H1 (cell line): ENCODE results near the gene ZNF785. TPM values are rescaled to one million over a fixed set of nuclear protein-coding genes. Genes with fewer than 3 reads are reported as not detected.

ENCODE experiments used
- CTCF ChIA-PET: fragments of 300-600 bp; sonication (Branson Sonifier 250); formaldehyde crosslinking; loops from one replicate; lab custom pipeline; 2021; ENCODE audit not compliant: partially characterized antibody; lab: Charles Lee
- POLR2A ChIA-PET: fragments of 300-600 bp; sonication (Branson Sonifier 250); formaldehyde crosslinking; loops from one replicate; lab custom pipeline; 2021; ENCODE audit warnings: inconsistent platforms; ENCODE audit not compliant: partially characterized antibody; lab: Charles Lee
- DNase-seq, 2 experiments: peaks; one replicate each; pipeline versions ENCODE4 v3.0.0 to v3.0.0-alpha.2; 2010 to 2022; ENCODE audit warnings: low spot score in 2 of 2, low read depth in 1 of 2, mixed read lengths in 1 of 2
- FAIRE-seq: peaks from 2 replicates; lab custom pipeline; 2011; peaks lifted over from hg19 to GRCh38; lab: Jason Lieb, UNC
- H2AFZ ChIP-seq: 2 replicates; pipeline ENCODE4 v1.8.1; 2012; ENCODE audit warnings: low read length, inconsistent platforms
- H2AK5ac ChIP-seq: 2 replicates; pipeline ENCODE4 v1.6.1; 2013; ENCODE audit warnings: low read depth, low read length
- H2BK120ac ChIP-seq: replicated peaks from 2 replicates; pipeline ENCODE3; 2013; ENCODE audit warnings: low read depth, low read length, inconsistent platforms
- H2BK12ac ChIP-seq: 2 replicates; pipeline ENCODE4 v1.6.1; 2013; ENCODE audit warnings: low read depth, low read length
- H2BK15ac ChIP-seq: 2 replicates; pipeline ENCODE4 v1.6.1; 2013; ENCODE audit warnings: low read length
- H2BK20ac ChIP-seq: 2 replicates; pipeline ENCODE4 v1.6.1; 2013; ENCODE audit warnings: low read length
- H2BK5ac ChIP-seq: 2 replicates; pipeline ENCODE4 v1.6.1; 2013; ENCODE audit warnings: low read depth, low read length
- H3K14ac ChIP-seq: 2 replicates; pipeline ENCODE4 v1.6.1; 2013; ENCODE audit warnings: inconsistent platforms; ENCODE audit not compliant: insufficient read length
- H3K18ac ChIP-seq: 2 replicates; pipeline ENCODE4 v1.6.1; 2013; ENCODE audit warnings: low read length; ENCODE audit errors: extremely low read depth
- H3K23ac ChIP-seq: 2 replicates; pipeline ENCODE4 v1.6.1; 2013; ENCODE audit warnings: inconsistent platforms; ENCODE audit not compliant: insufficient read length
- H3K23me2 ChIP-seq: 2 replicates; pipeline ENCODE4 v1.6.1; 2013; ENCODE audit warnings: low read depth, low read length
- H3K27ac ChIP-seq: 2 replicates; pipeline ENCODE4 v1.6.1; 2011; ENCODE audit warnings: low read depth, low read length, inconsistent platforms
- H3K27me3 ChIP-seq, 4 experiments: replicated peaks in 1 of 4; 1 replicate in 1 of 4; 2 replicates in 3 of 4; pipeline versions ENCODE4 v1.6.1 to v1.8.1; 2011 to 2013; ENCODE audit warnings: low read length in 3 of 4, mild to moderate bottlenecking in 3 of 4, inconsistent platforms in 2 of 4, mixed read lengths in 2 of 4, moderate library complexity in 1 of 4; ENCODE audit not compliant: control insufficient read depth in 3 of 4, insufficient read depth in 3 of 4; ENCODE audit errors: extremely low read depth in 1 of 4
- H3K36me3 ChIP-seq, 4 experiments: 2 replicates each; pipeline versions ENCODE4 v1.6.1 to v1.8.1; 2011 to 2013; ENCODE audit warnings: mild to moderate bottlenecking in 4 of 4, low read length in 3 of 4, moderate library complexity in 2 of 4, control low read depth in 1 of 4, inconsistent platforms in 1 of 4; ENCODE audit not compliant: insufficient read depth in 4 of 4, control insufficient read depth in 2 of 4
- H3K4ac ChIP-seq: replicated peaks from 2 replicates; pipeline ENCODE3; 2013; ENCODE audit warnings: low read length, low read depth, mixed read lengths, inconsistent platforms; ENCODE audit not compliant: insufficient read length
- H3K4me1 ChIP-seq, 4 experiments: replicated peaks in 1 of 4; 1 replicate in 1 of 4; 2 replicates in 3 of 4; pipeline versions ENCODE4 v1.6.1 to v1.8.1; 2011 to 2013; ENCODE audit warnings: low read length in 3 of 4, inconsistent platforms in 2 of 4, mixed read lengths in 1 of 4; ENCODE audit not compliant: insufficient read depth in 4 of 4, control insufficient read depth in 3 of 4
- H3K4me2 ChIP-seq, 2 experiments: 2 replicates each; pipeline versions ENCODE4 v1.6.1 to v1.8.1; 2011 to 2013; ENCODE audit warnings: low read depth in 2 of 2, low read length in 2 of 2, control low read depth in 1 of 2, inconsistent platforms in 1 of 2, mild to moderate bottlenecking in 1 of 2; ENCODE audit not compliant: insufficient read depth in 1 of 2
- H3K4me3 ChIP-seq, 4 experiments: fragments of 200-600, 300-600 bp in 1 of 4; sonication (generic), shearing (Covaris generic), sonication (Bioruptor Twin) in 1 of 4; 2 replicates each; pipeline versions ENCODE4 v1.5.1 to v1.8.1; 2011 to 2016; ENCODE audit warnings: low read length in 4 of 4, low read depth in 3 of 4, control low read depth in 2 of 4, inconsistent platforms in 2 of 4, mild to moderate bottlenecking in 2 of 4, mixed read lengths in 1 of 4, moderate library complexity in 1 of 4; ENCODE audit not compliant: insufficient read depth in 2 of 4; ENCODE audit errors: extremely low read depth in 1 of 4
- H3K56ac ChIP-seq: replicated peaks from 2 replicates; pipeline ENCODE3; 2013; ENCODE audit warnings: low read depth, mild to moderate bottlenecking, mixed read lengths, low read length, inconsistent platforms; ENCODE audit not compliant: insufficient read length
- H3K79me1 ChIP-seq: 2 replicates; pipeline ENCODE4 v1.6.1; 2013; ENCODE audit warnings: low read depth, low read length, control low read depth
- H3K79me2 ChIP-seq, 2 experiments: 2 replicates each; pipeline versions ENCODE4 v1.6.1 to v1.8.1; 2012 to 2013; ENCODE audit warnings: low read length in 2 of 2, mild to moderate bottlenecking in 2 of 2, inconsistent platforms in 1 of 2; ENCODE audit not compliant: insufficient read depth in 2 of 2, control insufficient read depth in 1 of 2
- H3K9ac ChIP-seq, 4 experiments: replicated peaks in 1 of 4; 1 replicate in 1 of 4; 2 replicates in 3 of 4; pipeline versions ENCODE4 v1.6.1 to v1.8.1; 2011 to 2013; ENCODE audit warnings: low read depth in 3 of 4, low read length in 3 of 4, control low read depth in 2 of 4, mild to moderate bottlenecking in 2 of 4, moderate library complexity in 2 of 4, inconsistent platforms in 1 of 4; ENCODE audit errors: extremely low read depth in 1 of 4
- H3K9me3 ChIP-seq, 2 experiments: 2 replicates each; pipeline versions ENCODE4 v1.6.1 to v1.8.1; 2012 to 2013; ENCODE audit warnings: mild to moderate bottlenecking in 2 of 2, moderate library complexity in 2 of 2, control low read depth in 1 of 2, inconsistent platforms in 1 of 2, low read depth in 1 of 2, low read length in 1 of 2, mixed read lengths in 1 of 2; ENCODE audit not compliant: insufficient read depth in 2 of 2
- H4K20me1 ChIP-seq, 2 experiments: replicated peaks in 1 of 2; 2 replicates each; pipeline versions ENCODE3 to v1.8.1; 2011 to 2013; ENCODE audit warnings: inconsistent platforms in 2 of 2, low read length in 2 of 2, mild to moderate bottlenecking in 1 of 2; ENCODE audit not compliant: insufficient read depth in 2 of 2, control insufficient read depth in 1 of 2
- H4K5ac ChIP-seq: 2 replicates; pipeline ENCODE4 v1.6.1; 2013; ENCODE audit warnings: low read length, low read depth, mixed read lengths, inconsistent platforms; ENCODE audit not compliant: insufficient read length
- H4K8ac ChIP-seq: 2 replicates; pipeline ENCODE4 v1.8.0; 2013; ENCODE audit warnings: mild to moderate bottlenecking, moderate library complexity, low read length, inconsistent platforms; ENCODE audit not compliant: insufficient read depth; ENCODE audit errors: extremely low read depth
- H4K91ac ChIP-seq: replicated peaks from 2 replicates; pipeline ENCODE3; 2013; ENCODE audit warnings: low read length, mixed read lengths, inconsistent platforms; ENCODE audit not compliant: insufficient read length
- CBX5 ChIP-seq: fragments of 300-800, 300-1000 bp; sonication (generic); IDR thresholded peaks from 2 replicates; pipeline ENCODE4 v1.7.1; 2016; ENCODE audit warnings: antibody characterized with exemption, low read length, low read depth
- RAD21 ChIP-seq, 2 experiments: IDR thresholded peaks in 1 of 2; conservative IDR thresholded peaks in 1 of 2; 2 replicates each; pipeline ENCODE4 v1.6.1; 2011; ENCODE audit warnings: low read depth in 2 of 2, low read length in 2 of 2, improper control_type of control experiment in 1 of 2, inconsistent platforms in 1 of 2, mild to moderate bottlenecking in 1 of 2, moderate library complexity in 1 of 2
- WGBS, 2 experiments: shearing (Covaris generic) in 1 of 2; methylation state at CpG; one replicate each; pipeline versions ENCODE4 v1.1.6 to v1.1.7; 2013 to 2015; ENCODE audit warnings: low lambda C conversion rate in 2 of 2, mixed read lengths in 2 of 2, inconsistent platforms in 1 of 2, low coverage in 1 of 2, missing lambda C conversion rate in 1 of 2; ENCODE audit not compliant: insufficient replicate concordance in 2 of 2, insufficient coverage in 1 of 2, insufficient read length in 1 of 2; ENCODE audit errors: extremely low coverage in 1 of 2, missing lambda C conversion rate in 1 of 2; 5-methylcytosine and 5-hydroxymethylcytosine counted together
- polyA plus RNA-seq, 7 experiments: library from polyadenylated mRNA; depleted of rRNA in 3 of 7; stranded (reverse) in 5 of 7; unstranded in 2 of 7; fragments of >200 nt in 5 of 7; fragments of 200-250 nt in 2 of 7; gene quantifications; 1 replicate in 5 of 7; 2 replicates in 1 of 7; 4 replicates in 1 of 7; pipeline versions ENCODE4 v1.2.1 to v1.2.3, GENCODE V29; 2011 to 2013; ENCODE audit warnings: missing spikeins in 2 of 7, mixed read lengths in 2 of 7
- total RNA-seq: library from RNA; stranded (reverse); fragmentation: NEBNext Ultra II Directional; extraction: Animal tissue kit (Norgen Biotek cat#: 25700); gene quantifications from 2 replicates; pipeline ENCODE4 v1.2.1, GENCODE V29; 2021

The ZNF785 gene
- total and polyA plus RNA-seq, 2 of the 8 experiments (the other 6 are each of a cell fraction or from before 2014, with no cell fraction given), result 8.6 to 12.9 TPM

DNA sequence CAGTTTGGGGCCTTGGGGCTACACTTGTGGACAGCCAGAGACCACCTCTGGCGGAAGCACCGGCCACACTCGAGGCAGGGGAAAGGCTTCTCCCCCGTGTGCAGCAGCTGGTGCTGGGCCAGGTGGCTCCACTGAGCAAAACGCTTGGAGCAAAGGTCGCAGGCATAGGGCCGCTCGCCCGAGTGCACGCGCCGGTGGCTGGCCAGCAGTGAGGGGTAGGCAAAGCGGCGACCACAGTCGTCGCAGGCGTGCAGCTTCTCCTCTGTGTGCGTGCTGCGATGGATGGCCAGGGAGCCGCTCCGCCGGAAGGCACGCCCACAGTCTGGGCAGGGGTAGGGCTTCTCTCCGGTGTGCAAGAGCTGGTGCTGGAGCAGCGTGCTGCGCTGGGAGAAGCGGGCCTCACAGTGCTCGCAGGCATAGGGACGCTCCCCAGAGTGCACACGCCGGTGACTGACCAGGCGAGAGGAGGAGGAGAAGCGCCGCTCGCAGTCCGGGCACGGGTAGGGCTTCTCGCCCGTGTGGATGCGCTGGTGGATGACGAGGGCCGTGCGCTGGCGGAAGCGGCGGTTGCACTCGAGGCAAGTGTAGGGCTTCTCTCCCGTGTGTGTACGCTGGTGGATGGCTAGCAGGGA, 18.9 kb upstream of the ZNF785 start:
- peaks cover 6 to 36% (median 24%) of the 10 kb centered on the region in 4 experiments; a peak in 7 of 8 replicates for H3K36me3 ChIP-seq
- peaks cover 2% of the 10 kb centered on the region; the same call in 1 of the 2 replicates for H3K23me2 ChIP-seq
- H3K18ac ChIP-seq, result no peak overlapping the region
- H2AFZ ChIP-seq, result no peak overlapping the region
- no peak for TF ChIP-seq RAD21 (IDR thresholded peaks at IDR 0.05 in 1 of 2, conservative IDR thresholded peaks at IDR 0.05 in 1 of 2; ENCODE audit: low read depth in 2 of 2, low read length in 2 of 2)
- TF ChIP-seq CBX5, result no peak
- TF ChIP-seq, all 59 proteins: peak for 0
- Histone ChIP-seq H2BK12ac (no peak overlapping the region), H3K27me3 (no peaks in the 10 kb centered on the region), H3K79me1 (no peaks in the 10 kb centered on the region; the same call in 1 of the 2 replicates), H4K8ac (peak overlapping the region; percentile 3; the same call in 1 of the 2 replicates), H2BK20ac (no peak overlapping the region), H3K4me1 (peaks cover 0 to 2% (median 0%) of the 10 kb centered on the region in 4 experiments; a peak in 2 of 7 replicates), H4K5ac (no peak overlapping the region), H3K9me3 (no peaks in the 10 kb centered on the region), H4K91ac (no peak overlapping the region), H3K9ac (no peak overlapping the region), H2AK5ac (no peak overlapping the region), H4K20me1 (peaks cover 0 to 2% of the 10 kb centered on the region in 2 experiments), H2BK120ac (no peak overlapping the region), H3K4me2 (no peak overlapping the region), H2BK5ac (no peak overlapping the region), H3K4me3 (no peak overlapping the region), H3K23ac (no peak overlapping the region), H3K27ac (no peak overlapping the region), H2BK15ac (no peak overlapping the region), H3K56ac (no peak overlapping the region), H3K4ac (no peak overlapping the region), H3K14ac (no peak overlapping the region), H3K79me2 (0 out of 4 replicates have a peak, but pooled peaks cover 0 to 5% of the 10 kb centered on the region in 2 experiments)
- ChIA-PET CTCF (interaction anchor here (1.4 to 3.7 kb wide), 4 partner anchors 11 to 63 kb away, joined by 3 to 13 read pairs (median 6); no protein-coding TSS in a partner anchor), POLR2A (interaction anchor here (0.8 to 1.5 kb wide), 2 partner anchors 39 to 70 kb away, joined by 3 to 5 read pairs; partner anchors contain the start of gene ZNF747)
- DNase-seq, result no peak
- WGBS, 2 experiments, result 94% methylated on average over 32 of the region's 49 CpGs; no CpG with 5 or more reads in 1 of the 2 experiments
- FAIRE-seq, result no peak
